Hematopoietic multipotent progenitor cell treated with erythropoietin and hydrocortisone succinate and interleukin-3 and kit ligand, for 17 days (in vitro differentiated cells): Measurements from ENCODE around the gene ADRA2A.

Source experiments
- DNase-seq: peaks from one replicate; pipeline ENCODE4 v3.0.0-alpha.2; 2015; ENCODE audit warnings: low spot score

Gene ADRA2A

DNA sequence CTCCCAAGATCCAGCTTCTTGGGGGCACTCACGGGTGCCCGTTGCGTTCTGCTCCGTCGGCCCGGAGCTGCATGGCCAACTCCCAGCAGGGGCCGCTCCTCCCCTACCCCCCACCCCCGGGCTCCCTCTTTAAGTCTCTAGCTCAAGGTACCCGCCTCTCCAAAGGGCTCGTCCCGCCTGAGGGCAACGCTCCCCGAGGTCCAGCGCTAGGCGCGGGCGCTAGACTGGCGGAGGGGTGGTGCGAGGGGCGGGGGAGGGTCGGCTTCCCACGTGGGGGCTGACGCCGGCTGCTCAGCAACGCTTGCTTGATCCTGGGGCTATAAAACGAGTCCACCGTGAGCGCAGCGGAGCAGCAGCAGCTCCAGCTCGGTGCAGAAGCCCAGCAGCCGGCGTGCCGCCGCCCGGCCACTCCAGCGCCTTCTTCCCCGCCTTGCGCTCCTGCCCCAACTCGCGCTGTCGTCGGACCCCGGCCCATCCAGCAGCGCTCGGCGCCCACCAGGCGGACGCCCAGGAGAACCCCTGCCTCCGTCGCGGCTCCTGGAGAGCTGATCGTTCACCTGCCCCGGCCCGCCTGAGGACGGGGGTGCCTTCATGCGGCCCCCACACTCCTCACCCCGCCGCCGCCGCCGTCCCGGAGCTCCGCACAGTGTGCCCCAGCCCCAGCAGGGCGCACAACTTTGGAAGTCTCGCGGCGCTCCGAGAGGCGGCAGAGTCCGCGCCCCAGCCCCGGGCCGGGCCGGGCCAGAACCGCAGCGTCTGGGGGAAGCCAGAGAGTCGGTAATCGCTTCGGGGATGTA lies at the start of gene ADRA2A:
Gene ADRA2A, plus strand, starts transcription at position 348 of the 797 bp plus-strand sequence. CDS start 968 bp downstream, outside the sequence.
- DNase-seq = no peak

DNA sequence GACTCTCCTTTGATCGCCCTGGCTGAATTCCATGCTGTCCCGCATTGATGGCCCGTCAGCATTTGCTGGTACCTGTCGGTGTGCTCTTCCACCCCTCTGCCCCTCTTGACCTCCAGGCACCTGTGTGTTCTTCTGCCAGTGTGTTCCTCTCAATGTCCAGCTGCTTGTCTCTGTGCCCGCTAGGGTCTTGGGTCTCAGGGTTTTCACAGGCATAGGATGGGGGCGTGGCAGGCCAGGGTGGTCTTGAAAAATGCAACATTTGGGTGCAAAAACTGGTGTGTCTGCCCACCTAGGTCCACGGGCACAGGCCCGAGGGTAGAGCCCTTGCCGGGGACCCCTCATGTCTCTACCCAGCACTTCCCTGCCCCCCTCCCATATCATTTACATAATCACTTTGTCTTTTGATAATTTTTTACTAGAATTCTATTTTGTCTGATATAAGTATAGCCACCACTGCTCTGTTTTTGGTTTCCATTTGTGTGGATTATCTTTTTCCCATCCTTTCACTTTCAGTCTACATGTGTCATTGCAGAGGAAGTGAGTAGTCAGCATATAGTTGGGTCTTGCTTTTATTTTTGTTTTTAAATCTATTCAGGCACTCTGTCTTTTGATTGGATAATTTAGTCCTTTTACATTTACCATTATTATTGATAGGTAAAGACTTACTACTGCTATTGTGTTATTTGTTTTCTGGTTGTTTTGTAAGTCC lies 46.6 kb upstream of the ADRA2A start:
- no peak for DNase-seq

DNA sequence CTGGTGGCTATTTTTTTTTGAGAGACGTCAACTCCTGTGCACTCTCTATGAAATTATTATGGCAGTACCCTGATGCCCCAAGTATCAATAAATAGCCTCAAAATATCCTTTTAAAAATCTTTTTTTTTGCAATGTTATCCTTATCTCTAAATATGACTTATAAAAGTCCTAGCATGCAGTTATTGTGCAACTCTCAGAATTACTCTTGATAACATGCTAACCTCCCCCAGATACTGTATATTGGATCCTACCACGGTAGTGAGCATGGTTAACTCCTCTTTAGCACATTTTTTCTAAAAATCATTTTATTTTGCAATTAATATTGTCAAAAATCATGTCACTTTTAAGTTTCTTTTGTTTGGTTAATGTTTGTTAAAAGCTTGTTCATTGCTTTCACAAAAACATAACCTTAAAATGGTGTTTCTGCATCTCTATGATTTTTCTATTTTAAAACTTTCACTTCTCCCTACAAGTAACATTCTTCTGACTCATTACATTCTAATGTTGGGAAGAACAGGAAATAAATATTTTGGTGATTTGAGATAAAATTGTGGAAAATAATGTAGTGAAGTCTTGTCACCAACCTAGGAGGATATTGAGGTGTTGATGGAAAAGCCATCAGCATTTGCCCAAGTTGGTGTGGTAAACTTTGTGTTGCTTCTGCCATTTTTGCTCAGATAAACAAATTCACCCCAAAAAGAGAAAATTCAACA lies 42.1 kb upstream of the ADRA2A start:
- DNase-seq = no peak

DNA sequence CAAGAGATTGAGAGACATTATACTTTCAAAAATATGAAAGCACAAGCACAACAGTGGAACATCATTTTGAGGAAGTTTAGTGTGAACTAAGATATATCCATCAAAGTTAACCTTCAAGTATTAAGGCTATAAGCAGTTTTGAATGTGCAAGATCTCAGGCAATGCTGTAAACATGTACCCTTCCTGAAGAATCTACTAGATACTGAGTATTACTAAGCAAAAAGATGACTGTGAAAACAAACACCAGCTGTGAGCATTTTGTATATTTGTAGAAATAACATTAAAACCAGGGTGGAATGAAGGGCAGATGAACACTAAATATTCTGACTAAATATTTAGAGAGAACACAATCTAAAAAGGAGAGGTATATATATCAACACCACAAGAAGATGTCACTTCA lies 41.3 kb upstream of the ADRA2A start:
- DNase-seq = no peak

DNA sequence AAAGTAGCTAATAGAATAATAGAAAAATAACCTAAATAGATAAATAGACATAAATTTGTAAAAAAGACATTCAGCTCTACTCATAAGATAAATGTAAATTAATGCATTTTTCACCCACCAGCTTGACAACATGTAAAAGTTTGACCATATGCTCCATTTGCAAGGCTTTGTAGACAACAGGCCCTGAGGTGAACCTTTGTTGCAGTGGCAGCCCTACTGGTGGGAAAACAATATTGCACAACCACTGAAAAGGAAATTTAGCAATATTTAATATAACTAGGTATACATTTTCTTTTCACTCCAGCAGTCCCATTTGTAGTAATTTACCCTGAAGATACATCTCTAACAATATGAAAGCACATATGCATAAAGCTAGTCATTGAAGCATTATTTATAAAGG lies 39.0 kb upstream of the ADRA2A start:
- DNase-seq = no peak

DNA sequence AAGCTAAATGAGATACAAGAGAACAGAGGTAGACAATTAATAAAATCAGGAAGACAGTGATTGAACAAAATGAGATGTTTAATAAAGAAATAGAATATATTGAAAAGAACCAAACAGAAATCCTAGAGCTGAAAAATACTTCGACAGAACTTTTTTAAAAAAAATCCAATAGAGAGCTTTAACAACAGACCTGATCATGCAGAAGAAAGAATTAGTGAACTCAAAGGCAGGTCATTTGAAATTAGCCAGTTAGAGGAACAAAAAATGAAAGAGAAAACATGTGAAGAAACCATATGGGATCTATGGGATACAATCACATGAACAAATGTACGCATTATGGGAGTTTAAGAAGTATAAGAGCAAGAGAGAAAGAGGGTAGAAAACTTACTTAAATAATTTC lies 37.3 kb upstream of the ADRA2A start:
- no peak for DNase-seq

DNA sequence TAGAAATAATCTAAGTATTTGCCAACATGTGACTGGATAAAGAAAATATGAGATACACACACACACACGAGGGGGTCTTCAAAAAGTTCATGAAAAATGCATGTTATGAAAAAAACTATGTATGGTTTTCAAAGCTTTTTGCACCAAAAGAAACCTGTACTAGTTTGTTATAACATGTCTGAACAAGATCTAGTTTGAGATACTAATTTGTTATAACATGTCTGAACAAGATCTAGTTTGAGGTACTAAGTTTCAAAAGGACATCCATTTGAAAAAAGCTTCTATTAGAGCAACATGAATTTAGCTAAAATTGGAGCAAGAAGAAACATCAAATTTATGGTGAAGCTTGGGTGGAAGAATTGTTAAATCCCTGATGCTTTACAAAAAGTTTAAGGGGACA lies 19.8 kb upstream of the ADRA2A start:
- no peak for DNase-seq

DNA sequence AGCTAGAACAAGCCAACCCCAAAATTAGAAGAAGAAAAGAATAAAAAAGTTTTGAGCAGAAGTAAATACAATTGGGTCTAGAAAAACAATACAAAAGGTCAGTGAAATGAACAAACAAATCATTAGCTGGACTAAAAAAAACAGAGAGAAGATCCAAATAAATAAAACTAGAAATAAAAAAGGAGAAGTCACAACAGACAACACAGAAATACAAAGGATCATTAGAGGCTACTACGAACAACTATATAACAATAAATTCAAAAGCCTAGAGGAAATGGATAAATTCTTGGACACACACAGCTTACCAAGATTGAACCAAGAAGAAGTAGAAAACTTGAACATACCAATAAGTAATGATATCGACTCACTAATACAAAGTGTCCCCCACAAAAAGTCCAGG lies 13.4 kb upstream of the ADRA2A start:
- no peak for DNase-seq

DNA sequence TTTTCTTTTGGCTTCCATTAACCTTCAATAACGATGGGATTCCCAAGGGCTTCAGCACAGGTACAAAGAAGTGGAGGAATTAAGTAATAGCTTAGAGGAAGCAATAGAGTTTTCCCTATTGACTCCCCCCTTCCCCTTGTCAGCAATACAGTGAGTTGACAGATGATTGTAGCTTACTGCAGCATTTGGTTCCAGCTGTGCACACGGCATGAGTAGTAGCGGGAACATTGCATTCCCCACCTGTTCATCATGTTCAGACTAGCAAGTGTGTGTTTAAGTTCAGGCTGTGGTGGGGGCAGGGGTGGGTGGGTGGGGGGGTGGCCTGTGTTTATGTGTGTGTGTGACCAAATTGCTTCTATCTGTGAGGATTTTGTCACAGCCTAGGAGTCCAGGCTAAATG lies 4.6 kb upstream of the ADRA2A start:
- no peak for DNase-seq

DNA sequence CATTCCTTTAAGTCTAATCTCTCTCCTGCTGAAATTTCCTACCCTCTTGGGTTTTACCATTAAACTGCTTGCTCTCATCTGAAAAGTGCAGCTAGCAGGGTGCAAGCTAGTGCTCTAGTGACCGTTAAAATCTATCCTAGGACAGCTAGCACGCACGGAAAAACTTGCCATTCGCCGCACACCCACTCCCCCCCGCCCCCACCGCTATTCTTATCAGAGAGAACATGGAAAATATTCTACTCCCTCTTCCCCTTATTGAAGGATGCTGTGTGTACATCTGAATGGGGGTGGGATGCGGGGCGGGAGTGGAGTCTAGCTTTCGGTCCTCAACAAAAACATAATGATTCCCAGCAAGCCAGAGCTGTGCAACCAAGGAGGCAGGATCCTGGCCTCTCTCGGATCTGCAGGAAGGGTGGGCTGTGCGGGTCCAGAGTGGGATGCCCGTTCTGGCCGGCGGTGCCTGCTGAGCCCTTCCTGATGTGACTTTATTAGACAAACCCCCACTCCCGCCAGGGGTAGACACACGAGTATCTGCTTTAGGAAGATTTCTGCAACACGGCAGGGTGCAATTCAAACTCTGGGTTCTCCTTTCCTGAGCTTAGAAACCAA lies 1.1 kb upstream of the ADRA2A start:
- DNase-seq = no peak

DNA sequence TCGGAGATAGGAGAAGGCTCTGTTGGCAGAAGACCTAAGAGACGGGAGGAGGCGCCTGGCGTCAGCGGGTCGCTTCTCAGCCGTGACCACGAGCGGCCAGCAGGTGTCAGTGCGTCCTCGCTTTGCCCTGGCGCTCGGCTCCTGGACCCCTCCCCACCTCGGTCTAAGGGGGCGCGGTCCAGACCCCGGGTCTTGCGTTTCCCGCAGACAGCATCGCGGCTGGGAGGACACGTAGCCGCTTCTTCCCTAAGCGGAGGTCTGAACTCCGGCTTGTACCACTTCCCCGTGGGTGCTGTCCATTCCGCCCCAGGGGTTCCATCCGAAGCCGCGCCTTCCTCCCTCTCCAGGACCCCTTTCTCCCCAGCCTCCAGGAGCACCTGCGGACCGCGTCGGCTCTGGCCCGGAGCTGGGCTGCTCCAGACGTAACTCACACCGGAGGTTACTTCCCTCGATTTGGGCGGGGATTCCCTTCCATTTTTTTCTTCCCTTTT lies 593 bp upstream of the ADRA2A start:
- no peak for DNase-seq

DNA sequence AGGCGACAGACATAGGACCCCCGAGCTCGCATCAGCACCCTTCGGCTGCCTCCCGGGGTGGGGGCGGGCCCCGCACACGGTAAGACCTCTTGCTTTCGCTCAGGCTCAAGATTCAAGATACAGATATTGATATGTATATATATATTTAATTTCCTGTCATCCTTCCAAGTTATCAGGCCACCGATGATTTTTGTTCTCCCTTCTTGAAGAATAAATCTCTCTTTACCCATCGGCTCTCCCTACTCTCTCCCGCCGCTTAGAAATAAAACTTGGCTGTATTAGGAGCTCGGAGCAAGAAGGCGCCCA lies 603 bp downstream of the ADRA2A start:
- no peak for DNase-seq

DNA sequence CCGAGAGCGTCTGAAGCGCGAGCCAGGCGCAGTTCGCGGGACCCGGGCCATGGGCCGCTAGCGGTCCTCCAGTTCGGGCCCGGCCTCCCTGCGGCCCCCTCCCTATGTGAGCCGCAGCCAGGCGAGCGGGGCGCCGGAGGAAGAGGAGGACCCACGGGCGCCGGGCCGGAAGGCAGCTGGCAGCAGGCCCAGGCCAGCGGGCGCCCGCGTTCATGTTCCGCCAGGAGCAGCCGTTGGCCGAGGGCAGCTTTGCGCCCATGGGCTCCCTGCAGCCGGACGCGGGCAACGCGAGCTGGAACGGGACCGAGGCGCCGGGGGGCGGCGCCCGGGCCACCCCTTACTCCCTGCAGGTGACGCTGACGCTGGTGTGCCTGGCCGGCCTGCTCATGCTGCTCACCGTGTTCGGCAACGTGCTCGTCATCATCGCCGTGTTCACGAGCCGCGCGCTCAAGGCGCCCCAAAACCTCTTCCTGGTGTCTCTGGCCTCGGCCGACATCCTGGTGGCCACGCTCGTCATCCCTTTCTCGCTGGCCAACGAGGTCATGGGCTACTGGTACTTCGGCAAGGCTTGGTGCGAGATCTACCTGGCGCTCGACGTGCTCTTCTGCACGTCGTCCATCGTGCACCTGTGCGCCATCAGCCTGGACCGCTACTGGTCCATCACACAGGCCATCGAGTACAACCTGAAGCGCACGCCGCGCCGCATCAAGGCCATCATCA lies 1.1 kb downstream of the ADRA2A start:
- no peak for DNase-seq

DNA sequence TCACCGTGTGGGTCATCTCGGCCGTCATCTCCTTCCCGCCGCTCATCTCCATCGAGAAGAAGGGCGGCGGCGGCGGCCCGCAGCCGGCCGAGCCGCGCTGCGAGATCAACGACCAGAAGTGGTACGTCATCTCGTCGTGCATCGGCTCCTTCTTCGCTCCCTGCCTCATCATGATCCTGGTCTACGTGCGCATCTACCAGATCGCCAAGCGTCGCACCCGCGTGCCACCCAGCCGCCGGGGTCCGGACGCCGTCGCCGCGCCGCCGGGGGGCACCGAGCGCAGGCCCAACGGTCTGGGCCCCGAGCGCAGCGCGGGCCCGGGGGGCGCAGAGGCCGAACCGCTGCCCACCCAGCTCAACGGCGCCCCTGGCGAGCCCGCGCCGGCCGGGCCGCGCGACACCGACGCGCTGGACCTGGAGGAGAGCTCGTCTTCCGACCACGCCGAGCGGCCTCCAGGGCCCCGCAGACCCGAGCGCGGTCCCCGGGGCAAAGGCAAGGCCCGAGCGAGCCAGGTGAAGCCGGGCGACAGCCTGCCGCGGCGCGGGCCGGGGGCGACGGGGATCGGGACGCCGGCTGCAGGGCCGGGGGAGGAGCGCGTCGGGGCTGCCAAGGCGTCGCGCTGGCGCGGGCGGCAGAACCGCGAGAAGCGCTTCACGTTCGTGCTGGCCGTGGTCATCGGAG lies 1.8 kb downstream of the ADRA2A start:
- no peak for DNase-seq

DNA sequence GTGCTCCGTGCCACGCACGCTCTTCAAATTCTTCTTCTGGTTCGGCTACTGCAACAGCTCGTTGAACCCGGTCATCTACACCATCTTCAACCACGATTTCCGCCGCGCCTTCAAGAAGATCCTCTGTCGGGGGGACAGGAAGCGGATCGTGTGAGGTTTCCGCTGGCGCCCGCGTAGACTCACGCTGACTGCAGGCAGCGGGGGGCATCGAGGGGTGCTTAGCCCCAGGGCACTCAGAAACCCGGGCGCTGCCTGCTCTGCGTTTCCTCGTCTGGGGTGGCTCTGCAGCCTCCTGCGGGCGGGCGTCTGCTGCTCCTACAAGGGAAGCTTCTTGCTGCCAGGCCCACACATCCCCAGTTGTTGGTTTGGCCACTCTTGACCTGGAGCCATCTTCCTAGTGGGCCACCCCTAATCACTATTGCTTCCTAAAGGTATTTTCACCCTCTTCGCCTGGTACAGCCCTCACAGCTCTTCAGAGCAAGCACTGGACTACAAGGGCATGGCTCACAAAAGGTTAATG lies 2.5 kb downstream of the ADRA2A start:
- DNase-seq = no peak

DNA sequence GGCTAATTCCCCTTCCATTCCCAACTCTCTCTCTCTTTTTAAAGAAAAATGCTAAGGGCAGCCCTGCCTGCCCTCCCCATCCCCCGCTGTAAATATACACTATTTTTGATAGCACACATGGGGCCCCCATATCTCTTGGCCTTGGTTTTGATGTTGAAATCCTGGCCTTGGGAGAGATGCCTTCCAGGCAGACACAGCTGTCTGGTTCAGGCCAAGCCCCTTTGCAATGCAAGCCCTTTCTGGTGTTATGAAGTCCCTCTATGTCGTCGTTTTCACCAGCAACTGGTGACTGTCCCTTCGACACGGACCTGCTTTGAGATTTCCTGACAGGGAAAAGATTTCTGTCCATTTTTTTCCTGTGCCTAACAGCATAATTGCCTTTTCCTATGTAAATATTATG lies 3.0 kb downstream of the ADRA2A start:
- no peak for DNase-seq

DNA sequence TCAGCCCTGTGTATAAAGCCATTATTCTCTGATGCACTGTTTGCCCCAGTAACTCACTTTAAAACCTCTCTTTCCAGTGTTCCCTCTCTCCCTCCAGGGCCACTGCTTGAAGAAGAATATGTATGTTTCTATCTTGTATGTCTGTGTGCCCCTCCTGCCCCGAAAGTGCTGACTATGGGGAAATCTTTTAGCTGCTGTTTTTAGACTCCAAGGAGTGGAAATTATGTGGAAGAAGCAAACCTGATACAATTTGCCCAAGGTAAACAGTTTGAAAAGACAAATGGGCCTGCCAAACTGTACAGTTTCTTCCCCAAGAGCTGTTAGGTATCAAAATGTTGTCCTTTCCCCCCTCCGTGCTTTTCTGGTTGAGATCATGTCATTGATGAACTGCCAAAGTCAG lies 3.4 kb downstream of the ADRA2A start:
- no peak for DNase-seq

DNA sequence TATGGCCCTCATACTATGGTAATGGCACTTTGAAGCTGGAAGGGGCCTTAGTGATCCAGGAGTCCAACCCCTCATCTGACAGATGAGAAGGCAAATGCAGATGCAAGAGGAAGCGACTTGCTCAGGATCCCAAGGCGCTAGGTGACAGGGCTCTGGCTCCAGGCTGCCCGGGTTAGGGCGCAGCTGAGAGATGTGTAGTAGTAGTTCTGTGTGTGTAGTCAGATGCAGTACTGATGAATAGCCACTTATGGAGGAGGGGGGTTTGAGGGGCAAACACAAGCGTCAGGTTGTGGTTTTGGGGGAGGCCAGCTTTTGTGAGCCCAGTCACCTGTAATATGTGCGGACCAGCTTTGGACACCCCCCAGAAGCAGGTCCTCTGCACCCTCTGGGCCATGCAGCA lies 4.8 kb downstream of the ADRA2A start:
- no peak for DNase-seq

DNA sequence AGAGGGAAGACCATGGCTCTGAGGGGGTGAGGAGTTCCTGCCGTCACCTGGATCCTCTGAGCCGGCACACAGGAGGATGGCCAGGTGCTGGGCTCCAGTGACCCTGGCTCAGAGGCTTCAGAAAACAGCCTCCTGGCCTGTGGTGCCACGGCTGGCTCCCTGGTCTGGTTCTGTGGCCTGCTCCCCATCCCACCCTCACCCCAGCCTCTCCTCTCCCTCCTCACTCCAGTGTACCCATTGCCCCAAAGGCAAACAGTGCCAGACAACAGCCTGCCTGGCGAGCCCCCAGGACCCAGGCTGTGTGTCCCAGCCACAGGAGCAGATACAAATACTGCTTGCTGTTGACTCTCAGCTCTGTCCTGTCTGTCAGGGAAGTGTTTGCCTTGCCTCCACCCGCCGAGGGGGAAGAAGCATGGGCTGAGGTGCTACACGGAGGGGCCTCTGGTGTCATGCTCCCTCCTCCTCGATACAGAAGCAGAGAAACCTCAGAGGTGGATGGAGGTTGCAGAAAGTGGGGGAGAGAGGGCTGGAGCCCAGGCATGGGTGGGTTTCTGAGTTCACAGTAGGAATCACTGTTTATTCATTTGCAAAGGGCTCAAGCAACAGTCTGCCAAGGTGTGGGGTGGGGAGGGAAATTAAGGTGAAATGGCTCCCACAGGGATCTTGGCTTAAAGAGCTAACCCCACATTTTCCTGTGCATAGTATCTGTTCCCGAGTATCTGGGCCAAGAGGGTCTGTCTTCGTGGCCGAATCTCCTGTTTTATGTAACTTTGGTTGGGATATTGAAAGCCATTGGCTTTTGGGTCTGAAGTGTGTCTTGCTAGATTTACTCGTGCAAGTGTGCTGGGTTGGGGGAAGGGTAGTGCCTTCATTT lies 5.5 kb downstream of the ADRA2A start:
- no peak for DNase-seq
